HS-5 (cell line): ENCODE results near the gene CTCF.

ENCODE experiments used
- DNase-seq: peaks from one replicate; pipeline ENCODE4 v3.0.0-alpha.2; 2012; ENCODE audit warnings: low read depth

The CTCF gene

DNA sequence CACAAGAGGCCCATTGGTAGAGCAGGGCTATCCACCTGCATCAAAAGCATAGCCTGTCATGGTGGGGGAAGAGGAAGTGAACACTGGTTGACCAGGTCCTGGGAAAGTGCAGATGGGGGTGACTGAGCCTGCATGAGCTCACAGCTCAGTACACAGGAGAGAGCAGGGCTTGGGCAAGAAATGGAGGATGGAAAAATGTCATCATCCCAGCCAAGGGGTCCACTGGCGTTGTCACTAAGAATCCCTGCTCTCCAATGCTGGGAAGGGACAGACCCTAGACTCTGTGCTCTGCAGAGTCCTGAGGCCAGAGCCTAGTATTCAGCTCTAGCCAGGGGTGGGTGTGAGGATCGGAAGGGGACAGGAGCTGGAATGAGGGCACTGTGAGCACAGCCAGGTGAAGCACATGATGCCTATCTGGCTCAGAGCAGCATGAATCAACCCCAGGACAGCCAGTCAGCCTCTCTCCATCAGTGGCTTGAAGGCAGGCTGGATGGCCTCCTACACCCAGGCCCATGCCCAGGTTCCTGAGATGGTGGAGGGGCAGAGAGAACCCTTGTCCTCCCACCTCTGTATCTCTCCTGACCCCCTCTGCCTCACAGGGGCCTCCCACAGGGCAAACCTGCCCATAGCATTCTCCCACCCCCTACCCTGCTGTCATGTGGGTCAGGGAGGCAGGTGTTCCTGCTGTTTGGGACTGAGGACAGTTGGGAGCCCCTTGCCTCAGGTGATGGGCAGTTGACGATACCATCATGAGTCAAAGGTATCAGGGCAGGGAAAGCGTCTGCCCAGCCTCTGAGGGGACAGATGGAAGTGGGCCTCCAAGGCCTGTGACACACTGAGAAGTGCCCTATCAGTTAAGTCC is 13.8 kb upstream of the CTCF start:
- DNase-seq = no peak

DNA sequence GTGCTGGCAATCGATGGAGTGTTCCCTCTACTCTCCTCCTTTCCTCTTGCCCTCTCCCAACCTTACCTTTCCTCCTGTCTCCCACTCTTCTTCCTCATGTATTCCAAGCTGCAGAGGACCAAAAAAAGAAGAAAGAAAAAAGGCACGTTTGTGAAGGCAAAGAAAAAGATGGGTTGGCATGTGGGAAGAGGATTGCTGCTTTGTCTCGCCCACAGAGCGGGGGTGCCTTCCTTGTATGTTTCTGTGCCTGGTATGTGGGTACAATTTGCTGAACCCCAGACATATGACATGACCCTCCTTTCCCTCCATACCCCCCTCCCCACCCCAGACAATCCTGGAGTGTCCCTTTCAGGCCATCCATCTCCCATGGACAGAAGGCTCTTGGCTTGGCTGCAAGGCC is 13.1 kb upstream of the CTCF start:
- DNase-seq = no peak

DNA sequence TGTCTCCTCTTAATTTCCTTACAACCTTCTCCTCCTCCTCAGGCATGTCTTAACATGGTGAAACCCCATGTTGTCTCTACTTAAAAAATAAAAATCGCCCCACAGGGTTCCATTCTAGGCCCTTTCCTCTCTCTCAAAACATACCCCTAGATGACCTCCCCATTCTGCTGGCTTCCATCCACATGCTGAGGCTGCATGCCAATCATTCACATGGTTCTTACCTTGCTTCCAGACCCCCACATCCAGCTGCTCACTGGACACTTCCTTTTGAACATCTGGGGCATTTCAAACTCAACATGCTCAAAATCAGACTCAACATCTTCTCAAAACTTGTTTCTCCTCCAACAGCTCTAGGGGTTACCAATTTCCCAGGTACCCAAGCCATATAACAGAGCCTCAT is 12.4 kb upstream of the CTCF start:
- no peak for DNase-seq

DNA sequence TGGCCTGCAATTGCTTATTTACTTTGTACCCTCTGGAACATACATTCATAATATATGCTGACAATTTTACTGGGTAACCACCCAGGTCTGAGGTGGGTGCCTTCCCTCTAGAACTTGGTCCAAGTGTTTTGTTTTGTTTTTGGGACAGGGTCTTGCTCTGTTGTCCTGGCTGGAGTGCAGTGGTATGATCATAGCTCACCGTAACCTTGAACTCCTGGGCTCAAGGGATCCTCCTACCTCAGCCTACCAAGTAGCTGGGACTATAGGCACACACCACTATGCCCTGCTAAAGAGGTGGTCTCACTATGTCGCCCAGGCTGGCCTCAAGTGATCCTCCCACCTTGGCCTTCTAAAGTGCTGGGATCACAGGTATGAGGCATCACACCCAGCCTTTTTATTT is 11.2 kb upstream of the CTCF start:
- no peak for DNase-seq

DNA sequence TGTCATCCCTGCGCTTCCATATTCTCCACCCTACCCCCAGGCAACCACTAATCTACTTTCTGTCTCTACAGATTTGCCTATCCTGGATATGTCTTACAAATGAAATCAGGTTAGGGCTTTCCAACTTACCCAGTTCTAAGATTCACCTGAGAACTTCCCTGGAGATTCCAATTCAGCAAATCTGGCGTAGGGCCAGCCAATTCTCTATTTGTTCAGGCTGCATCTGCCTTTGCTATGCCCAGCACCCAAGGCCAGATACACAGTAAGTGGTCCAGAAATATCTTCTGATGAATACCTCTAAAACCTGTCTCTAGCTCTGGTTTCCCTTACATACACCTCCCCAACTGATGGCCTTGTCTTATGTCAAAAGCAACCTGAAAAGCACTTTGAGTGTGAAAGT is 10.4 kb upstream of the CTCF start:
- DNase-seq = no peak

DNA sequence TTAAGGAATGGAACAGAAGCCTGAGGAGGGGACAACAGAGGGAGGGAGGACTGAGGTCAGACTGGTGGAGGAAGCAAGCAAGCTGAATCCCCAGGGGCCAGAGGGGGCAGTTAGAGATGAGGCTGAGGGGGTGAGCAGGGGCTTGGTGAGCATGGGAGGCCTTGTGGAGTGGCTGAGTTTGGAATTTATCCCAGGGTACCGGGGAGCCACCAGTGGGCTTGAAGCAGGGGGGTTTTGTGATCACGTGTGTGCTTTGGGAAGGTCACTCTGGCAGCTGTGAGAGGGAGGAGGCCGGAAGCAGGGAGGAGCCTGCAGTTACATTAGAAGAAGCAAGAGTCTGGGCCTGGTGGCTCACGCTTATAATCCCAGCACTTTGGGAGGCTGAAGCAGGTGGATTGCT is 9.8 kb upstream of the CTCF start:
- no peak for DNase-seq

DNA sequence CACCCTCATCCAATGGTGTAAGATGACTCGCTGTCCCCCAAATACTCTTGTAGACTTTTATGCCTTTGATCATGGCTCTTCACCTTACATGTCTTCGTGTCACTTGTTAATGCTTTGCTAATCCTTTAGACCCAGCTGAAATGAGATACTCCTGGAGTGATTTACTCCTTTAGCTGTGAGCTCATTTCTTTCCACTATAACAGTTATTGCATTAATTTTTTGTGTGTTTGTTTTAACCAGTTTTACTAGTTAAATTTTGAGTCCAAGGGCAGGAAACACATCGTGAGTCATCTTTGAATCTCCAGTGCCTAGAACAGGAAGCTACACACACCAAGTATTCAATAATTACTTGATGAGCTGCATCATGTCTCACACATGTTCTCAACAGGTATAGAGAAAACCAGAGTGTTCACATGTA is 6.5 kb upstream of the CTCF start:
- peak; percentile 71 for DNase-seq

DNA sequence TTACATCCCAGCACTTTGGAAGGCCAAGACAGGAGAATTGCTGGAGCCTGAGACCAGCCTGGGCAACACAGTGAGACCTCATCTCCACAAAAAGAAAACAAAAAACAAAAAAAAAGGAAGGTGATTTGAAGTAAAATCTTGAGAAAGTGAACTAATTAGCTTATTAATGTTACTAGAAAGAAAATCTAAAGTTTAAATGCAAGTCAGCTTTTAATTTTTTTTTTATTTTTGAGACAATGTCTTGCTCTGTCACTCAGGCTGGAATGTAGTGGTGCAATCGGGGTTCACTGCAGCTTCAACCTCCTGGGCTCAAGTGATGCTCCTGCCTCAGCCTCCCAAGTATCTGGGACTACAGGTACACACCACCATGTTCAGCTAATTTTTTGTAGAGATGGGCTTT is 3.5 kb upstream of the CTCF start:
- DNase-seq = no peak

DNA sequence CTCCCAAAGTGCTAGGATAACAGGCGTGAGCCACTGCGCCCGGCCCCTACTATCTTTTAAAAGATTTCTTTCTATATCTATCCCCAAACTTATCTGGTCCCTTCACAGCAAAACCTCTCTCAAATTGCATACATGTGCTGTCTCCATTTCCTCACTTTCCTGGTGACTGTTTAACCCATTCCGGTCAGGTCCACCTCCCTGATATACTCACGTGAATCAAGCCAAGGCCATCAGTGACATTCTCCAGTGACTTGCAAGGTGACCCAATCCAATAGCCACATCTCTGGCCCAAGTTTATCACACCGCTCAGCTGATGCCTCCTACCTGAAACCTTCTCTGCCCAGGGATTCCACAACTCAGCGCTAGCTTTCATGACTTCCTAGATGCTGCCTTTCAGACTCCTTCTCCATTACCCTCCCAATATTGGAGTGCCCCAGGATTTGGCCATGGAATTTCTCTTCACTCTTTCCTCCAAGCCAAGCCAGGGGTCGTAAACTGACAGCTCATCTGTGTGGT is 1.4 kb upstream of the CTCF start:
- no peak for DNase-seq

DNA sequence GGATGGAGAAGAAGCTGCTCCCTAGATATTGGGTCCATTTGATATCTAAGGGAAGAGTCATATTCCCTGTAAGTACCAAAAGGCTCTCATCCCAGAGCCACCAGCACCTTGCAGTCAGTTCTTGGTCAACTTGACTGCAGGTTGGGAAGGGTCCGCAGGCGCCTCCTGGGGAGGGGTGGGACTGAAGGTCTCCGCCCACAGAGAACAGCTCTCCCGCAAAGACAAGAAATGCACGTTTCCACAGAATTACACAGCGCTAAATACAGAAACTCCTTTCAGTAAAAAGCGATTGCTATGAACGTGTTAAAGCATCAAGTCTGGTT is 864 bp upstream of the CTCF start:
- no peak for DNase-seq

DNA sequence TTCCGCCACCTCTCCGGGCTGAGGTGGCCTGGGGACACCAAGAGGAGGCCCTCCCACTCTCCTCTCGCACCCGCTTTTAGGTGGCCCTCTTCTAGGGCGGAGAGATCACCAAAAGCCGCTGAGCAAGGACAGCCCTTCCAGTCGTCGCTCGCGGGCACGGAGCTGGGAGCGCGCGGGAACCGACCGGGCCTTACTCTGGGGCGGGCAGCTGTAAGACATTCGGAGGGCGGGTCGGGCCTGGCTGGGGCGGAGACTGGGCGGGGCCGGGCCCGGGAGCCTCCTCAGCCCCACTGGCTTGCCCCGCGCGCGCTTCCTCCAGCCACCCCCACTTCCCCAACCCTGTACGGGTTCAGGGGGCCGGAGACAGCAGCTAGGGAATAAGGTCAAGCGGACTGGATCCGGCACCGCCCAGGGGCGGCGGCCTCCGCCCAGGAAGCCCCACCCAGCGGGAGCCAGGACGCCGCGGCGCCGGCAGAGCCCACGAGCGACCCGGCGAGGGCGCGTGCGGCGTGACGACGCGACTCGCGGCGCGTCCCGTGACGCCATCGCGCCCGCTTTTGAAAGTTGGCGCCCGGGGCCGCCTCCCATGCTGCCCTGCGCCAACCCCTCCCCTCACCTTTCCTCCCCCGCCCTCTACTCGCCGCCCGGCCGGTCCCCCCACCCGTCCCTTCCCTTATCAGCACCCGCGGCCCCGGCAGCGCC is 351 bp upstream of the CTCF start:
- DNase-seq = peak; percentile 90

DNA sequence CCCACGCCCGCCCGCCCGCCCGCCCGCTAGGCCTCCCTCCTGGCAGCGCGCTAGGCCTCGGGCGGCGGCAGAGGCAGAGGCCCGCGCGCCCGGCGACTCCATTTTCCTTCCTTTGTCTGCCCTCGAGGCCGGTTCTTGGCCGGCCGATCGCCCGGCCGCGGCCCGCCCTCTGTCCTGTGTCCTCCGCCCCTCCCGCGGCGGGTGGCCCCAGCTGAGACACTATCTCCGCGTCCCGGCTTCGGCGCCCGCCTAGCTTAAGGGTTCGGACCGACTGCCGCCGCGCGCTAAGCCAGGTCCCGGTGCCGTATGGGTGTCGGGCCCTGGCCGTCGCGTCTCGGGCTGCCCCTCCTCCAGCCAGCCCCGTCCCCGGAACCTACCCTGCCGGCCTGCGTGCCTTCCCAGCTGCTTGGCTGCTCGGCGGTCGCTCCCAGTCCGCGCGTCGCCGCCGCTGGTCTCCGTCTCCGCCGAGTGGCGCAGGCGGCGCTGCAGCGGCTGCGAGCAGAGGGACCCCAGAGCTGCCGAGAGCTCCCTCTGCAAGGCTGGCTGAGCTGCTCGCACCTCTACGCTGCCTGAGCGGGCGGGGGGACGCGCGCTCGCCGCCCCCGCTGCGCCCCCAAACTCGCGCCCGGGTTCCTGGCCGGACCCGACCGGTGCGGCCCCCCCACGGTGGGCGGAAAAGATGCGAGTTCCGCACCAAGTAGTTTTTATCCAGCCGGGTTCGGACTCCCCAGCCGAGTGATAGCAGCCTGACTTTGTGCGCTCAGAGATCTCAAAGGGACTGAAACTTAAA is 787 bp downstream of the CTCF start:
- no peak for DNase-seq

DNA sequence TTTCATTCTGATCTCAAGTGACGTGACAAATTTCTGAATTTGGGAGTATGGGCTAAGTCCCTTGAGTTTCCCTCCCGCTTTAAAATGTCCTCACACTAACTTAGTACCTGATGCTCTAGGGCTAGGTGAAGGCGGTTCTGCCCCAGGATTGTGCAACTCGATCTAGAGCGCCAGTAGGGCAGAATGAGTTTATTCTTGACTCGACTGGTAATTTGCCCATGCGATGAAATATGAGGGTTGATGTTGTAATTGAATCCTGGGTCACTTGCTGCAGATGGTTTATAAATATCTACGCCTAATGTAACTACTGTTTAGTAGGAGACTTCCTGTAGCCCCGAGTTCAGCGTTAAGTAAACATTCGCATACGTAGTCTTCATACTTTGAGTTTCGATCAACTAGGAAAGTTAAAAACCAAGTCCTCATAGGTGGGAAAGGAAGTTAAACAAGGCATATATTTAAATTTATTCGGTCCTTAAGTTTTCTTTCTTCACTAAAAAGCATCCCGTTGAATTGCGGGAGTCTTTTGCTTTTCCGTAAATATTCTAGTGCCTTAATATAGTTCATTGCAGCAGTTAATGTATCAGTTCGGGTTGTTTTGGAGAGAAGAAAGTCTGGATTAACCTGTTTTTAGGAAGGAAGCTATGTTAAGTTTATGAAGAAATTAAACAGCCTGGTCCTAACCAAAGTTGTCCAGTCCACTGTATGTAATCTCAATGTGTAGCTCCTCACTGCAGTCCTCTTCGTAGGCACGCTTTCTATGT is 1.6 kb downstream of the CTCF start:
- DNase-seq = no peak

DNA sequence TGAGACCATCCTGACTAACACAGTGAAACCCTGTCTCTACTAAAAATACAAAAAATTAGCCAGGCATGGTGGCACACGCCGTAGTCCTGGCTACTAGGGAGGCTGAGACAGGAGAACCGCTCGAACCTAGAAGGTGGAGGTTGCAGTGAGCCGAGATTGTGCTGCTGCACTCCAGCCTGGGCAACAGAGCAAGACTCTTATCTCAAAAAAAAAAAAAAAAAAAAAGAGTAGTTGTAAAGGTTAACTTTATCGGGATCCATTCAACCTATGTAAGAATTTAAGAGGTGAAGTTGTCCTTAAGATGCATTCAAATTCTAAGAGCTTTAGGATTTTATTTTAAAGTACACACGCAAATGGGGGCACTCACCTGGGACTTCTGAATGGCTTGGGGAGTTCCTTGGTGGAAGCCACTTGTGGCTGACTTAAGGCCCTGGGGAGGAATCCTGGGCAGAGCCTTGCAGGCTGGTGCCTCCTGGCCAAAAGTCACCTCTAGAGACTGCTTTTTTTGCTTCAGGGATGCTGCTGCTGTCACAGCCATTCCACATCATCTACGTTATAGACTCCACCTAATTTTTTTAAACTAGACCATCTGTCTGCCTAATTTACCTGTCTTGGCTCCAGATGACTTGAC is 3.3 kb downstream of the CTCF start:
- DNase-seq = no peak

DNA sequence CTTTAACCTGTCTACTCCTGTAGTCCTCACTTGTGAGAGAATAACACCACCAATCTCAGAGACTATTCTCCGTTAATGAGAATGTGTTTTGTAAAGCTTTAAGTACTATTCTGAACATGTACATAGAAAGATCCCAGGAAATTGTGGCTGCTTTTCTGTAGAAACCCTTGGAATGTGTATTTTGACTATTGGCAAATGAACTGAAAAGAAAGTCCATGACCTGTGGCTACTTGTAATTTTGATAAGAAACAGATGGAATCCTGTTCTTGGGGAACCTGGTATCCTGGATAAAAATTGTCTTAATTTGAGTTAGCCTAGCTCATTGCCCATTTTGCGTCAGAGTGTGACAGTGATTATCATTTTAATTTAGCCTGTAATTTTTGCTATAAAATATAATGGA is 9.1 kb downstream of the CTCF start:
- no peak for DNase-seq

DNA sequence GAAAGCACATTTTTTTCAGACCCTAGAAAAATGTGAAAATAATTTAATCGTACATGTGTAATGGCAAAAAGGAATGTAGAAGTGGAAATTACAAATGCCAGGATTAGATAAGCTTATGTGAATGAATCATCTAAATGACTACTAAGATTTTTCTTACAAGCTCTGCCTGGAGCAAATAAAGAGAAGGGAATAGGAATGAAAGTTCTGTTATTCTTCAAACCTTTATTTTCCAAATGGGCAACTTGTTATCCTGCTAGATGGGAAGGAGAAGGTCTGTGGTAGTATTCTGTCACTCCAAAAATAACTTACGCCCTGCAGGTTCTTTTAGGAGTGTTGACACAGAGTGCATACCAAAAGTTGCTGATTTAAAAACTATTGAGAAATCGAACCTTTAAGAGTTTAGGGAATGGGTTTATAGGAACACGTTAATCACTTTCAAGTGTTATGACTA is 9.7 kb downstream of the CTCF start:
- DNase-seq = no peak

DNA sequence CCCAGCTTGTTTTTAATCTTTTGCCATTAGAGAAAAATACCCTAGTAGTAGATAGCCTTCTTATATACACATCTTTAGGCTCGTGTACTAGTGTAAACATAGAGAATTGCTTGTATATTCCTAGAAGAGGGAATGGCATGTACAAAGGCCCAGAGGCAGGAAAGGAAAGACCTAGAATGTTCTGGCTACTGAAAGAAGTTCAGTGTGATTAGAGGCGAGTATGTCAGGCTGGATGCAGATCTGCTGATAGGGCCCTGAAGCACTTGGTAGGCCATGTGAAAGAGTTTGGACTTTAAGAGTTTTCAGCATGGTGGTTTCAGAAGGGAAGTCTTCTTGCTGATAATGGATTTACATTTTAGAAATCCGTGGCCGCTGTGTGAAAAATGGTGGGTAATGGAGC is 17.4 kb downstream of the CTCF start:
- DNase-seq = no peak

DNA sequence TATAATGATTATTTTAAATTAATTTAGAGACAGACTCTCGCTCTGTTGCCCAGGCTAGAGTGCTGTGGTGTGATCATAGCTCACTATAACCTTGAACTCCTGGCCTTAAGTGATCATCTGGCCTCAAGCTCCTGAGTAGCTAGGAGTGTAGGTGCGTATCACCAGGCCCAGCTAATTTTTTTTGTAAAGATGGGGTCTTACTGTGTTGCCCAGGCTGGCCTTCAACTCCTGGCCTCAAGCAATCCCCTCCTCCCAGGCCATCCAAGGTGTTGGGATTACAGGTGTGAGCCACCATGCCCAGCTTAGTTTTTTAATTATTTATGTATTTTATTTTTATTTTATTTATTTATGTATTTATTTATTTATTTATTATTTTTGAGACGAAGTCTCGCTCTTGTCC is 17.9 kb downstream of the CTCF start:
- no peak for DNase-seq

DNA sequence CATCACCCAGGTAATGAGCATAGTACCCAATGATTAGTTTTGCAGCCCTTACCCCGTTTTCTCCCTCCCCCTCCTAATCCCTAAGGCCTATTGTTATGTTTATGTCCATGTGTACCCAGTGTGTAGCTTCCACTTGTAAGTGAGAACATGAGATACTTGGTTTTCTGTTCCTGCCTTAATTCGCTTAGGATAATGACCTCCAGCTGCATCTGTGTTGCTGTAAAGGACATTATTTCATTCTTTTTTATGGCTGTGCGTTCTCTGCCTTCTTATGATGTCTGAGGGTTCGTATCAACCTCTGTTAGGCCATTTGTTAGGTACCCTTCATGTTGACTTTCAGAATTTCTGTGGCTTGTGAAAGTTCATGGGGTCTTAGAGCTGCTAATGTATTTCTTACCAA is 31.0 kb downstream of the CTCF start:
- no peak for DNase-seq

DNA sequence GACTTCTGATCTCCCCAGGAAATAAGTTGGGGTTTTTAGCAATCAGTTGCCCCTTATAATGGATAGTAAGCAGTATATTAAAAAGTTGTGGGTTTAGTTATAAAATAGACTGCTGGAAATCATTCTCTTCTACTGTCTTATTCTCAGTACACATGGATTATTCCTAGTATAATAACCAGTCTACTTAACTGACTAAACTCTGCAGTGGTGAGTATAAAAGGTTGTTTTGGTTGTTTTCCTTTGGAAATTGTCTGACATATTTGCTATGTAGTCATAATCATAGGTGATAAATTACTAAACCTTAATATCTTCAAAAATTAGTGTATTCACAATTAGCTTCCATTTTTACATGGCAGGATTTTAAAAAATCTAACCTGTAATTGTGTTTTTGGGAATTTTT is 31.4 kb downstream of the CTCF start:
- no peak for DNase-seq

DNA sequence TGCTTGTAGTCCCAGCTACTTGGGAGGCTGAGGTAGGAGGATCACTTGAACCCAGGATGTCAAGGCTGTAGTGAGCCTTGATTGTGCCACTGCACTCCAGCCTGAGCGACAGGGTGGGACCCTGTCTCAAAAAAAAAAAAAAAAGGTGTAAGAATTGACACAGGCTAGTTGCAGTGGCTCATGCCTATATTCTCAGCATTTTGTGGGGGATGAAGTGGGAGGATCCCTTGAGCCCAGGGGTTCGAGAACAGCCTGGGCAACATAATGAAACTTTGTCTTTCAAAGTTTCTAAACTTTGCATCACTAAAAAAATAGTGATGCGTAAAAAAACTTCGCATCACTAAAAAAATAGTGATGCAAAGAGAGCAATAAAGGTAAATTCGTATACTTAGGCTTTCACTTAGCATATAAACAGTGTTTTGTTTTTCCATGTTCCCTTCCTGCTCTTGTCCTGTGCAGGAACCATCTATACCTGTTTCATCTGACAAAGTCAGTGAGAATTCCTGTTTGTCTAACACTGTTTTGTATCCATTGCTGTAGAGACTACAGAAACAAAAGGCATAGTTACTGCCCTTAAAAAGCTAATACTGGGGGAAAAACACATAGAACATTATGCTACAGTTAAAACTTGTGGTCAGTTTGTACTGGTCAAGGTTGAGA is 32.1 kb downstream of the CTCF start:
- DNase-seq = no peak
